ENCODE data around the gene SLC4A1AP.

SLC4A1AP gene

DNA sequence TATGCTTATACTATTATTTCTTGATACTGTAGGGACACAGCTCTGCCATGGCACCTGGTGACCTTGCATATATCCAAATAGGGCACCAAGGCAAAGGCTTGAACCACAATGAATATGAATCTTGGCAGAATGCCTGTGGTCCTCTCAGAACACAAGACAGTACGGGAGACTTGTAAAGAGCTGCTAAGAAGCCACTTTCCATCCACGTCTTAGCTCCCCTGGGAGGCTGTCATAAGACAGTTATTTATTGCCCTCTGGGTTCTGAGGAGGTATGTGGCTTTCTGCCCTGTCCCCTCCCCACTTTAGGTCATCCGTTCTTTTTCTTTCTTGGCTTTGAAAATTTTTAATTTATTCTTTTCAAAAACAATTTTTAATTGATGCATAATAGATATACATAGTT lies 78.0 kb downstream of the SLC4A1AP start:
- DNase-seq (ENCODE audit: low read depth): no peak

DNA sequence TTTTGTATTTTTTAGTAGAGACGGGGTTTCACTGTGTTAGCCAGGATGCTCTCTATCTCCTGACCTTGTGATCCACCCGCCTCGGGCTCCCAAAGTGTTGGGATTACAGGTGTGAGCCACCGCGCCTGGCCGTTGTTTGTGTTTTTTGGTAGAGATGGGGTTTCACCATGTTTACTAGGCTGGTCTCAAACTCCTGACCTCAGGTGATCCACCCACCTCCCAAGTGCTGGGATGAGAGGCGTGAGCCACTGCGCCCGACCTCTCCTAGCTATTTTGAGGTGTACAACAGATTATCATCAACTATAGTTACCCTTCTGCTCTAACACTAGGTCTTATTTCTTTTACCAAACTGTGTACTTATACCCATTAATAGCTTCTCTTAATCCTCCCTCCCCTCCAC lies 78.9 kb downstream of the SLC4A1AP start:
- no peak for DNase-seq (ENCODE audit: low read depth)

Data from stimulated activated CD8-positive, alpha-beta memory T cell treated with anti-CD3 and anti-CD28 coated beads, Interleukin-12 subunit alpha, Interleukin-12 subunit beta, amount 100 ng/mL, for 4 hours (primary cell).